NCI-H82 treated with DMSO at 0.1 percent for 48 hours (cell line): ENCODE measurements around the gene PYROXD2.

Source experiments
- DNase-seq: peaks from one replicate; lab custom pipeline; 2025; ENCODE audit not compliant: unreplicated experiment; lab: John Stamatoyannopoulos, UW

Gene PYROXD2

GRCh38 chr10:98416606-98417388, 1.8 kb upstream of the PYROXD2 start:
- DNase-seq = no peak

GRCh38 chr10:98415731-98416119, 743 bp upstream of the PYROXD2 start:
- no peak for DNase-seq

- no peak for DNase-seq
Measured at GRCh38 chr10:98414578-98414931, 427 bp downstream of the PYROXD2 start.

GRCh38 chr10:98411768-98412167, 3.2 kb downstream of the PYROXD2 start:
- DNase-seq = no peak

GRCh38 chr10:98411166-98411565, 3.8 kb downstream of the PYROXD2 start:
- no peak for DNase-seq

- DNase-seq = no peak
Measured at GRCh38 chr10:98410759-98411158, 4.2 kb downstream of the PYROXD2 start.

- DNase-seq = no peak
Measured at GRCh38 chr10:98410135-98410743, 4.7 kb downstream of the PYROXD2 start.

GRCh38 chr10:98408799-98409198, 6.2 kb downstream of the PYROXD2 start:
- no peak for DNase-seq

GRCh38 chr10:98407744-98408241, 7.2 kb downstream of the PYROXD2 start:
- no peak for DNase-seq

- no peak for DNase-seq
Measured at GRCh38 chr10:98407017-98407743, 7.8 kb downstream of the PYROXD2 start.

- no peak for DNase-seq
Measured at GRCh38 chr10:98405422-98405821, 9.6 kb downstream of the PYROXD2 start.

- no peak for DNase-seq
Measured at GRCh38 chr10:98404571-98405359, 10.2 kb downstream of the PYROXD2 start.

- no peak for DNase-seq
Measured at GRCh38 chr10:98403812-98404504, 11.0 kb downstream of the PYROXD2 start.

GRCh38 chr10:98402931-98403718, 11.9 kb downstream of the PYROXD2 start:
- no peak for DNase-seq

- DNase-seq = no peak
Measured at GRCh38 chr10:98402478-98402877, 12.5 kb downstream of the PYROXD2 start.

- DNase-seq = no peak
Measured at GRCh38 chr10:98400482-98400881, 14.5 kb downstream of the PYROXD2 start.

GRCh38 chr10:98399784-98400183, 15.2 kb downstream of the PYROXD2 start:
- DNase-seq = no peak

GRCh38 chr10:98397089-98397600, 17.8 kb downstream of the PYROXD2 start:
- no peak for DNase-seq
